NCI-H2227 treated with DMSO at 0.1 percent for 48 hours (cell line): ENCODE measurements around the gene STXBP6.

Source experiments
- DNase-seq: peaks from one replicate; lab custom pipeline; 2025; lab: John Stamatoyannopoulos, UW

STXBP6 gene

DNA sequence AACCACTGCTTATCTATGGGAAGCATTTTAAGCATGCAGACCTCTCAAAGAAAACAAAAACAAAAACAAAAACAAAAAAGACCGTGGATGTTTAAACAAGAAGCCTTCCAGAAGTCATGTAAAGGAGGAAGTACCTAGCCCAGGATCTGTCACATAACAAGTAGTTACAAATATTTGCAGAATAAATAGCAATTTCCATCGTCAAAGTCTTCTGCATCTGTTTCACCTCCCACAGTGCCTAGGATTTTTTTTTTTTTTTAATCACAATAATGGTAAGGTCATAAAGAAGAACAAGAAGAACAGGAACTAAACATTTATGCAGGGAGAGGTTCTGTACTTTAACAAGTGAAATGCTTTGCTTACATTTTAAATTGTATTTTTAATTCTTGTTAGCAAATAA, 2.4 kb upstream of the STXBP6 start:
- DNase-seq = no peak

DNA sequence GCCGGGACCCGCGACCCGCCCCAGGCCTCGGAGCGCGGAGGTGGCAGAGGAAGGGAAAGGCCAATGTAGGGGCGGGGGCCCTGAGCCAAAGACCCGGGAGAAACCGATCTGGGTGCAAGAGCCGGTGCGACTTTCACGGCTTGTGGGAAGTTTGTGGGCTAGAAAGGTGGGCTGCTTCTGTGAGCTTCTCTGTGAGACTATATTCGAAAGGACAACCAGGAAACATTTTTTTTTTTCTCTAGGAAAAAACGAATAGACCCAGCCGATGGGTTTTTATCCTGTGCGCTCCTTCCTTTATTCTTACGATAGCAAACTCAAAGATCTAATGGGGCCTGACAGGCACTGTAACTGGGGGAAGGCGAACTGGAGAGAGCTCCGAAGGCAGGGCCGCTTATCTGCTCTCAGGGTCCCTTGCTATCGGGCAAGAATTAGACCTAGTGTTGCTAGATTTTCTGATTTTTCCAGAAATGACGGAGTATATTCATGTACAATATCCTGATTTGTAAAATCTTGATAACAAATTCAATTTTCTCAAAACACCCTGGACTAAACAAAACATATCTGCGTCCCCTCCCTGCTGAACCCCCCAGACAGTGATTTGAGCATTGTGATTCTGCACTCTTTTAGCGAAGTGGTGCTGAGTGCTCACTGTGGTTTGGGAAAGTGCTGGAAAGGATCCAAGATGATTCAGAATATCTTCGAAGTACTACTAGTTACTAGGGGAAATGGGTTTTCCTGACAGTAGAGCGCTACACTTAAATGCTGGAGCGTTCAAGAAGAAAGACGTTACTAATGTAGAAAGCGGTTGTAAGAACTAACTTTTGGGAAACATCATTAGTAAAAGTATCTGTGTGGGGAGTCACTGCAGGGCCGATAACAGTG, 563 bp upstream of the STXBP6 start:
- DNase-seq = peak; percentile 20

DNA sequence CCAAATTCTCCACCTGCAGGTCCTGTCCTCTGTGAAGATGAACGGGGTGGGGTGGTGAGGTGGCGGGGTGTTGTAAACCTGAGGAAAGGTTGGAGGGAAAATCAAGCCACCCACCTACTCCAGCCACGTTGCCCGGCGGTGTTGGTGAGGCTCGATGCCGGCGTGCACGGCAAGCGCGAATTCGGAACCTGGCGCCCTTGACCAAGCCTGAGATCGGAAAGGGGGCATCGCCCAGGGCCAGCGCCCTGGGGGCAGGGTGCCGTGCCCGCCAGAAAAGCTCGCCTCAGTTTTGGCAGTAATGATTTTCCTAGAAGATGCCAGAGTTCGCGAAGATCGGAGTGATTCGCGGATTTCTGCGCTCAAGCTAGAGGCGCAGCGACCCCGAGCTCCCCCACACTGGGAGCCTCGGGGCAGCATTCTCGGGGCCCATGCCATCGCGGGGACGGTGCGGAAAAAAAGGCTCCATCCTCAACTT, 817 bp downstream of the STXBP6 start:
- DNase-seq = no peak

DNA sequence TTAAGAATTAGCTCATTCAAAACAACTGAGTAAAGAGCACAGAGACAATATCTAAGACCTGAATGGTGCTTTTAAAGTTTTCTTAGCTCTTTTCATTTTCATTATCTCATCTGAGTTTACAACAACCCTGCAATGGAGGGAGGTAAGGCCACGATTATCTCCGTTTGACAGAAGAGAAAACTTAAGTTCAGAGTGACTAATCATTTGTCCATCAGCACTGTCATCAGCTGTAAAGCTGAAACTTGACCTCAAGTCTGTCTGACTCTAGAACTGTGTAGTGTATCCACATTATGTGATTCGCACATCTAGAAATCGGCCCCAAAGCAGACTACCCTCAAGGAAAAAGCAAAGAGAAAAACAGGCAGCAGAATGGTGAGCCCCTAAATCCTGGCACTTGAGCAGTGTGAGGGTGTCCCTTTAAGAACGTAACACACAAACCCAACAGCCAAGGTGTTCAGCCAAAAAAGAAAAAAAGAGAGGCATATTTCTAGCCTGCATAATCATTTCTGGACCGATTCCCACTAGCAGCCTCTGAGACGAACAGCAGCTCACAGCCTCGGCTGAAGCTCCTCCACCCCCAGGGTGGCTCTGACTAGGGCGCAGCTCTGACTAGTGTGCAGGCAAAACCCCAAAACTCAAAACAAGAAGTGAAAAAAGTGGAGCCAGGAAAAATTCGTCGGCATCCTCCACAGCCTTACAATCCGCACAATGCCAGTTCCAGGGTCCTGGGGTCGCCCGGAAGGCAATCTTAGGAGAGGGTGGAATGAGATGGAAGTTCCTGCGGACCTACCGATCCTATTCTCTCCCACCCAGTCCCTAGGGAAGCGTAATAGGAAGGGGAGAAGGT, 1.6 kb downstream of the STXBP6 start:
- DNase-seq = no peak

DNA sequence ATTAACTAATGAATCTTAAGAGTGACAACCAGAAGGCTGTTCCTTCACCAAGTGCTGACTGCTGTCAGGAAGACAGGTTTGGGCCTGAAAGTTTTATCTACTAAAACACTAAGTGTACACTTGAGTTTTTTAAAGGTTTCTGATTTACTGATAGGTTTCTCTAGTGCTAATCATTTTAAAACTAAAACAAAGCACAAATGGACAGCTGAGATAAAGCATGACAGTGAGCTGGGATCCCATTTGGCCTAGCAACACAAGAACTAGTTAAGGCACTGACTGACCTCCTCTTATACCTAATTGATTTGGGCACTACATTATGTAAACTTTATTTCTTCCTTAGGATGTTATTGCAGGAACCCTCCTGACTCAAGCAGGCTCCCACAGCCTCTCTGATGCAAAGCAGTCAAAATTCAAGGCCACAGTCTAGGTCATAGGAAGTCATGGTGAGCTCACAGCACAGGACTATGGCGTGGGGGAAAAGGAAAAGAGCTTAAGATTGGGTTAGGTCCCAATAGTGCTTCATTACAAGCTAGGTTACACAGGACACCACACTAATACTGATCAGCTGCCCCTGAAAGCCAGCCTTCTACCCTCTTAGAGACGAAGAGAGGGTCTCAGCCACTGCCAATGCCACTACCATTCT, 3.5 kb downstream of the STXBP6 start:
- DNase-seq = no peak

DNA sequence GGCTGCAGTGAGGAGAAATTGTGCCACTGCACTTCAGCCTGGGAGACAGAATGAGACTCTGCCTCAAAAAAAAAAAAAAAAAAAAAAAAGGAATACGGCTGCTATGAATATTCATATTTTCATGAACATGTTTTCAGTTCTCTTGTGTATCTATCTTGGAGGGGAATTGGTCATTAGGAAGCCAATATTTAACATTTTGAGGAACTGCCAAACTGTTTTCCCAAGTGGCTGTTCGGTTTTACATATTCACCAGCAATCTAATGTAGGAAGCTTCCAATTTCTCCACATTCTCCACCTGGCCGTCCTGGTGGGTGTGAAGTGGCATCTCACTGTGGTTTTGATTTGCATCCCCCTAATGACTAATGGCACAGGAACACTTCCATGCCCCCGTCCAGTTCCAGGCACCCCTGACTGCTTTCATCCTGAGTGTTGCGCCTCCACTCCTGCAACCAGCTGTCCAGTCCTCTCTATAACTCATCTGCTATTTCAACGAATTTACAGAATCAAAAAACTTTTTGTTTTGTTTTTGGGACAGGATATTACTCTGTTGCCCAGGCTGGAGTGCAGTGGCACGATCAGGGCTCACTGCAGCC, 5.7 kb downstream of the STXBP6 start:
- no peak for DNase-seq

DNA sequence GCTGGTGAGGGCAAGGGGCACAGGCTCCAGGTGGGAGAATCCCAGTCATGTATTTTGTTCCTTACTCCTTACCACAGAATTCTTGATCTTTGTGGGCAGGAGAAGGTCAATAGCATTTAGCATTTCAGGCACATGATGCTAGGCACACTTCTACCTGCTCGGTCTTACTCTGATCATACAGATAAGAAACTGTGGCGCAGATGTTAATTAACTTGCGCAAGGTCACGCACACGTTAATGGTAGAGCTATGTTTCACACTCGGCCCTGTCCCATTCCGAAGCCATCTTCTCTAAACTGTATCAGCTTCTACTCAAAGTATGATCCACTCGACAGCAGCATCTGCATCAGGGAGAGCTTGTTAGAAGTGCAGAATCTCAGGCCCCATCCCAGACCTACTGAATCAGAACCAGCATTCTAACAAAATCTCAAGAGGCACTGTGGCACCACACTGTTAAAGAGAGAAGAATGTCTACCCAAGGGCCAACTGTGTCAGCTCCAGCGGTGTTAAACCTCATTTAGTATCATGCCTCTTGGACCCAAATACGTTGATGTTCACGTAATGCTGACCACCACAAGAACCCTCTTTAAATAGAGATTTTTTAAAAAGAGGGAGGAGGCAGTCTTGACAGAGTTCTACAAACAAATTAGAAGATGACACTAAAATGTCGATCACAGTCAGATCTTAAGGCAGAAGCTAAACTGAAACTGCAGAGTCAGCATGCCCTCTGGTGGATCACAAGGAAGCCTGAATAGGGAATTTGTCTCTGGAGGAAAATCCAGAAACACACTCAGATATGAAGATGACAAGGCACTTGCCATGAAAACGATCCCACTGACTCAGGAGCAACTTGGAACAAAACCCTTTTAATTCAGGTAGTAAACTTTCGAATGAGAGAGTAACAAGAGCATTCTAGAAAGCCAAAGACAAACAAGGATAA, 7.3 kb downstream of the STXBP6 start:
- peak; percentile 16 for DNase-seq

DNA sequence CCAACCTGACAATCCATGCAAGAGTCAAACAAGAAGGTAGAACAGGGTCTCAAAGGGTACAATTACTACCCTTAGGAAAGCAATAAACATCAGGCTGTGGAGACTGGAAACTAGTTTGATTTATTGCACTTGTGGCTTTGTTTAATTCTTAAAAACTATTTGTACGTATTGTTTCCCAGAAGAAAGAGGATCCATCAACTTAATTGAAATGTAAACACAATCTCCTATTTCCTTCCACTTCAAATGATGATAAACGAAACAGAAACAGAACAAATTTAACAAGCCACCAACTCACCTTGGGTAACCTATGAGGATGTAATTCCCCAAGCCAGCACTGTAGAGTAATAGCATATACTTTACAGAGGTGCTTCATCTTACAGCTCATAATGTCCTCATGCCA, 8.0 kb downstream of the STXBP6 start:
- DNase-seq = peak; percentile 48

DNA sequence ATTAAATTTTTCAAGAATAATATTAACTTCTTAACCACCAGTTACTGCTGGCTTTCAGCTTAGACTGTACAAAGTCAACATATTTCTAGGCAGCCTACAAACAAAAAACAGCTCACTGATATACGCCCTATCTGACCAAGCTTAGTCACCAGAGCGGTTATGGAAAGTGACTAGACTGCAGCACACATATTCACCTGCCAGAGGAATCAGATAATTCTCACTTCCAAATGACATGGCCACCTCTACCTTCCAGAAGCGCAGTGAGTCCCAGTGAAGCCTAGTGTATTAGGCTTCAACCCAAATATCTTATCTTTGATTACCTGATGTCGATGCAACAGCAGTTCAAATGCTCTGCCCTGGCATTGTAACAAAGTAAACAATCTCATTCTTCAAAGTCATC, 8.5 kb downstream of the STXBP6 start:
- DNase-seq = no peak

DNA sequence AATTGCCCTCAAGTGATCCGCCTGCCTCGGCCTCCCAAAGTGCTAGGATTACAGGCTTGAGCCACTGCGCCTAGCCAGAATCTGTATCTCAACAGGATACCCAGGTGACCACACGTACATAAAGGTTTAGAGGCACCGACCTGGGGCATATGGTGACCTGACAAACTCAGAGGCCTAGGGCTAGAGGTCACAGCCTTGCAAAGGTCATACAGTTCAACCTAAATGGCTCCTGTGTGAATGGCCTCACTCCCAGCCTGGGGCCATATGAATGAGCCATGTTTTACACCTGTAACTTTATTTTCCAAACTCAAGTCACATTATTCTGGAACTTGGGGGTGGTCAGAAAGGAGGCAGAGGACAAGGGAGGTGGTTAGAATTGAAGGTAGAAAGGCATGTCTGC, 10.0 kb downstream of the STXBP6 start:
- DNase-seq = no peak

DNA sequence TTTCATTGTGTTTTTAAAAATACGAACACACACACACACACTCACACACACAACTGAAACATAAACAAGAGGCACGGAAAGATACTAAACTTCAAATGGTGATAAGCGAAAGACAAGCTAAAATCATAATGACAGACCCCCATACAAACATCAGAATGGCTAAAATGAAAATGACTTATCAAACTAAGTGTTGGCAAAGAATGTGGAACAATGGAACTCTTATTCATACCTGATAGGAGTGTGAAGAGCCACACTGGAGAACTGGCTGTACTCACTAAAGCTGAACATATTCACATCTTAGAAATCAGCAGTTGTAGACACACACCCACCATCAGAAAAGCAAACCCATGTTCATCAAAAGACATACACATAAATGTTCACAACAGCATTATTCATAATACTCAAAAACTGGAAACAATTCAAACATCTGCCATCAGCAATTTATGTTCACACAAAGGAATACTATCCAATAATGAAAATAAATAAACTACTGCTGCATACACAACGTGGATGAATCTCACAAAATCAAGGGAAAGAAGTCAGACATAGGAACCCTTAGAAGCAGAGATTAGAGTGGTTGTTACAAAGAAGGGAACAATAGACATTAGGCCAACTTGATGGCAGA, 11.8 kb downstream of the STXBP6 start:
- DNase-seq = no peak

DNA sequence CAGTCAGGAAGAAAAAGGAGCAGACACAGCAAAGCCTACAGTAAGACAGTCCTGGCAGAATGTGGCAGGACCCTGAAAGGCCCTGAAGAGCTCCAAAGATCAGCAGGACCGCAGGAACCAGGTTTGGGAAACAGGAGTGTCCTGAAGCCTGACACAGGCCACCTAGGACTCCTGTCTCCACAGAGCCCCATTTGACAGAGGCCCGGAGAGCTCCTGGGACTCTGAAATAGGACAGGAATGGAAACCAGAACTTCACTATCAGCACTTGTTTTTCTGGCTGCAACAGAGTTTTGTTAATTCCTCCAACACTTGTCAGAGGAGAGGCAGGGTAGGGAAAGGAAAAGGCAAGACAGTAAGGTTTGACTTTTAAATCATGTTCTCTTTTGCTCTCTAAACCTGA, 12.9 kb downstream of the STXBP6 start:
- DNase-seq = no peak

DNA sequence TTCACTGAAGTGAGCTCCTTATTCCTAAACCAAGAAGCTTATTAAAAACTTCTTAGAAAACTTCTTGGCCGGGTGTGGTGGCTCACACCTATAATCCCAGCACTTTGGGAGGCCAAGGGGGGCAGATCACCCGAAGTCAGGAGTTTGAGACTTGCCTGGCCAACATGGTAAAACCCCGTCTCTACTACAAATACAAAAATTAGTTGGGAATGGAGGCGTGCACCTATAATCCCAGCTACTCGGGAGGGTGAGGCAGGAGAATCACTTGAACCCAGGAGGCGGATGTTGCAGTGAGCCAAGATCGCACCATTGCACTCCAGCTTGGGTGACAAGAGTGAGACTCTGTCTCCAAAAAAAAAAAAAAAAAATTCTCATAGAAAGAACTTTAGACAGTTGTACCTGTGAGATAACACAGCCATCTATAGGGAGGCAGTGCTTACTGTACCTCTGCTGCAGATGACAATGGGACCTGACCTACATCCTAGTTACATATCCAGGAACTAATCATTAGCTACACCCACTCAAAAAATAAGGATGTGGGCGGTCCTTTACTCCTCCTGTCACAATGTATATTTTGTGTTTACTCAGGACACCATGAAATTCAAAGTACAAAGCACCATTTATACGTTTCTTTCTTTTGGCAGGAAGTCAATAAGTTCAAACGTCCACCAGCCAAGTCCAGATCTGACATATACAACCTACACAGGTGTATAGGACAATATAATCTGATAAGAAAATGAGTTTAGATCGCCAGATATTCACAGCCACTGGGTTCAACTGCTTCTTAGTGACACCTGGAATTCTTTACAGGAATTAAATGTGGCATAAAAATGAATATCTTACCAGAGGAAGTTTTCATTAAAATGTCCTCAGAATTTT, 14.9 kb downstream of the STXBP6 start:
- DNase-seq = no peak

DNA sequence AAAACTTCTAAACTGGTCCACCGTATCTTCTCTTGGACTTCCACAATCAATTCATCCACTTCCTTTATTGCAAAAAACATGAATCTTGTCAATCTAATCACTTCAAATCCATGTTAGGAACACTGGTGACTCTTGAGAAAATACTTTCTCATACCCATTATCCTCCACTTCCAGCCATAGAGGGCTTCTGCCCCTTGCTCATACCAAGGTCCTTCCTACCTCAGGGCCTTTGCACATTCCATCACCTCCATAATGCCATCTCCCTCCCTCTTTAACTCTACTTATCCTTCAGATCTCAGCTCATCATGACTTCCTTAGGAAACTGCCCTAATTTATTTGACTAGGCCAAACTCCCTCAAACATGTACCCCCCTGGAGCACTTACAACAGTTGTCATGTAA, 16.6 kb downstream of the STXBP6 start:
- DNase-seq = no peak

DNA sequence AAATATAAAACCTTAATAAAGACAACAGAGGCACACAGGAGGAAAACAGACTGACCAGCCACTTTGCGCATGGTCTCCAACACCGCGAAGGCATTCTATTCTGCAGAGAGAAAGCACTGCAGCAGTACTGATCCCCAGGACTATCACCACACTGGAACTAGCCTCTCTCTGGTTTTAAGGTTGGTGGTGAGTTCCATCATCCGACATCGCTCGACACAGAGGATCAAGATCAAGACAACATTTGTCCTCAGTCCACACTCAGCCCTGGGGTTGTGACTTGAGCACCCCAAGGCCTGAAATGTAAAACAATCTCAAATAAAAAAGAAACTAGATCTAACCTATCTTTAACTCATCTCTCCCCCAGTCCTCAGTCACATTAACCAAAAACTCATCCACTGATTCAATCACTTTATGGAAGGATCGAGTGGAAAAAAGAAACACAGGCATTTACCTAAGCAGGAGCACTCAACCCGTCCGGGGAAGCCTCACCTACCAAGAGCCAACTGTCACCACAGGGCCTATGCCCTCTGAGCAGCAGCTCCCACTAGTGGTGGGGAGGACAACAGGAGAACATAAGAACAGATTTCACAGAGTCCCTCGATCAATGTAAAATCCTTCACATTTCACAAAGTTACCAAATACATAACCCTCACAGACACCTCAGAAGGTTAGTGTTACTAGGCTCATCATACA, 17.7 kb downstream of the STXBP6 start:
- DNase-seq = no peak

DNA sequence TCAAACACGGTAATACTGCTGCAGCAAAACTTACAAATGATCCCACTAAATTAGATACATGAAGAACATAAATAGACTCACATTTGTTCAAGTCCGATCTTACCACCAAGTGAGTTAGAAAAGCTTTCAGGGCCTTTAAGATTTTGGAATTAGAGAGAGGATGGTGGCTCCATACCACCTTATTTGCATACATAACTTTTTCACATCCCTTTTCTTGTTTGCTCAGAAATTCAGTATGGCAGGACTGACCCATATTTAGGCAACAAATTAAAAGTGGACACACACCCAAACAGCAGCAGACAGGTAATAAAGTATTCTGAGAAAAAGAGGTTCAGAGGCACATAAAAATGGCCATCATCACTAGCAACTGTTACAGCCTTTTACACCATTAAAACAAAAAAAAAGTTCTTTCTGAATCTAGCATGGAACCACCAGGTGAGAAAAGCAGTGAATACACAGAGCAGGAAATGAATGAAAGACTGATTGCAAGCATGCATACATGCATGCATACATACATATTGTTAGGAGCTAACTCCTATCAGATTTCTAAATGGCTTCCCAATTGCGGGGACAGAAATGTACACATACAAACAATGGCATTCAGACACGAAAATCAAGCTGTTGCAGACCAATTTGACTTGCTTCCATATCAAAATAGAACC, 23.3 kb downstream of the STXBP6 start:
- no peak for DNase-seq

DNA sequence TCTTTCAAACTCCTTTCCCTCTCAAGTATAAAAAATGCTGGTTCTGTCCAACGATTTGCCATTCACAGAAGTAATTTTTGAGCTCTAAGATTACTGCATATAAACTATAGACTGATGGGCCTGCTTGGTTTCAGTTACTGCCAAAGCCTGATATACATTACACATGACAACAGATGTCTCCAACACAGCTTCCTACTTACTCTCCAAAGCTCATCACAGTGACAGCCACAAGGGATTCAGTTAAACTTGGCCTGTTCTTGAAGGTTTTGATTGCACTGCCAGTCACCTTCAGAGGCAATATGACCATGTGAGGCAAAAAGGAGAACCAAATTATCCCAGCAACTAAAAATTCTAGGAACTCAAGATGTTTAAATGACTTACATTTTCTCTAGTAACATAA, 30.1 kb downstream of the STXBP6 start:
- no peak for DNase-seq

DNA sequence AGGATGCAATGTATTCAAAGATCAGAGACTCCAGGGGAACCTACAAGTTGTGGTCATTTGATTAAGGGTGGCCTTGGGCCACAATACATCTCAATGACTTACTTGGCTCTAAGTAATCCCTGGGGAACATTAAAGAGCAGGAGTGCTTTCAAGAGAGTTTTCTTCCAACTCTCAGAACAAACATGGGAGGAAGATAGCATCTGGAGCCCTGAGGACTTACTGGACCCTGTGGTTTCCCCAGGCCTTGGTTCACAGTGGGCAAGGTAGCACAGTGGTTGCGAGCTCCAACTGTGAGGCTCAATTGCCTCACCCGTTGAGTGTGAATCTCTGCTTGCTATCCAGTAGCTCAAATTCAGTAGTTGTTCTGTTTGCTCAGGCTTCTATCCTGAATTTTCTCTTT, 32.4 kb downstream of the STXBP6 start:
- DNase-seq = no peak
